Keratinocyte (primary cell): ENCODE measurements around the gene SAMD4A.

Experiments
- CTCF ChIP-seq, 3 experiments: IDR thresholded peaks in 1 of 3; conservative IDR thresholded peaks in 1 of 3; optimal IDR thresholded peaks in 1 of 3; 2 replicates in 2 of 3; 3 replicates in 1 of 3; pipeline versions ENCODE3 to v1.5.1; 2011; ENCODE audit warnings: low read length in 3 of 3, mild to moderate bottlenecking in 3 of 3, moderate library complexity in 2 of 3, control low read depth in 1 of 3, inconsistent platforms in 1 of 3; ENCODE audit not compliant: insufficient read depth in 2 of 3; ENCODE audit errors: extremely low read depth in 1 of 3
- EZH2 ChIP-seq: IDR thresholded peaks from one replicate; pipeline ENCODE4 v1.6.1; 2012; ENCODE audit warnings: inconsistent platforms, mild to moderate bottlenecking, low read length, moderate library complexity

DNA sequence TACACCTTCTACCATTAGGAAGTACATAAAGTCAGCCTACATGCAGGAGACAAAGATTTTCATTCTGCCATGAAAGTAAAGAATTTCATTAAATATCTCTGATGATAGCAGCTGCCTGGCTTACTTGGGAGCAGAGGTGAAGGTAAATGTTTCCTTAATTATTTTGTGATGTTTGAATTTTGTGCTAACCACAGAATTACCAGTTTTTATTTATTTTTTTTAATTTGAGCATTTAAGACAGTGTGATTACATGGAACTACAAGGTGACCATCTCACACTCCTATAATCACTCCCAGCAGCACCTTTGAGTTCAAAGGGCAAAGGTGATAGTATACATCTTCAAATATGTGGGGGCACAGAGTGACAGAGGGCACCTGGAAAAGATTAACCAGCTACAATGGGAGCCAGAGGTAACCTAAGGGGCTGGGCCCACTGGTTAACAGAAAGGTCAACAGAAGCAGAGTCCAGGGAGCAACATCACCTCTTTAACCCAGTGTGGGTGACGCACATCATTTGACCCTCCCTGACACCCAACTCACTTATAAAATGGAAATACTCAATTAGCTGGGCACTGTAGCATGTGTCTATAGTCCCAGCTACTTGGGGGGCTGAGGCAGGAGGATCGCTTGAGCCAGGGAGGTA is 270.7 kb downstream of the SAMD4A start:
- TF ChIP-seq CTCF (optimal IDR thresholded peaks at IDR 0.05 in 1 of 3, IDR thresholded peaks at IDR 0.05 in 1 of 3, conservative IDR thresholded peaks at IDR 0.05 in 1 of 3; ENCODE audit: extremely low read depth in 1 of 3, insufficient read depth in 2 of 3, low read length in 3 of 3) (no peak), EZH2 (no peak)
